Neural cell (in vitro differentiated cells): ENCODE results near the gene SMAD7. TPM values are rescaled to one million over a fixed set of nuclear protein-coding genes. Genes with fewer than 3 reads are reported as not detected.

ENCODE experiments used
- H2AFZ ChIP-seq: fragments of 200-600, 300-800 bp; sonication (generic), shearing (Covaris generic); 2 replicates; pipeline ENCODE4 v1.6.0; 2014; ENCODE audit warnings: low read depth, mild to moderate bottlenecking, antibody characterized with exemption, low read length, moderate library complexity
- H3F3A ChIP-seq: fragments of 200-600 bp; shearing (Covaris generic); 2 replicates; pipeline ENCODE4 v1.6.1; 2016; ENCODE audit warnings: mild to moderate bottlenecking, moderate library complexity, mixed read lengths, antibody characterized with exemption, low read length; ENCODE audit not compliant: insufficient read depth, poor library complexity, severe bottlenecking
- H3K27ac ChIP-seq: fragments of 200-600, 300-800 bp; sonication (generic), shearing (Covaris generic); 2 replicates; pipeline ENCODE4 v1.5.1; 2014; ENCODE audit warnings: mild to moderate bottlenecking, low read length, moderate library complexity
- H3K27me3 ChIP-seq: fragments of 300-800, 200-600 bp; sonication (generic), shearing (Covaris generic); 2 replicates; pipeline ENCODE4 v1.6.0; 2014; ENCODE audit warnings: mild to moderate bottlenecking, low read depth, low read length, moderate library complexity; ENCODE audit not compliant: insufficient read depth
- H3K36me3 ChIP-seq: fragments of 300-800, 200-600 bp; sonication (generic), shearing (Covaris generic); 2 replicates; pipeline ENCODE4 v1.5.1; 2014; ENCODE audit warnings: mild to moderate bottlenecking, antibody characterized with exemption, low read length, moderate library complexity; ENCODE audit not compliant: insufficient read depth
- H3K4me2 ChIP-seq: fragments of 300-800, 200-600 bp; sonication (generic), shearing (Covaris generic); 2 replicates; pipeline ENCODE4 v1.6.0; 2014; ENCODE audit warnings: mild to moderate bottlenecking, low read length
- H3K4me3 ChIP-seq: fragments of 300-800, 200-600 bp; sonication (generic), shearing (Covaris generic); 2 replicates; pipeline ENCODE4 v1.5.1; 2014; ENCODE audit warnings: mild to moderate bottlenecking, low read length, moderate library complexity
- H3K79me2 ChIP-seq: fragments of 200-600 bp; shearing (Covaris generic); replicated peaks from 2 replicates; pipeline ENCODE4 v1.6.0; 2014; ENCODE audit warnings: mild to moderate bottlenecking, low read length, moderate library complexity; ENCODE audit not compliant: insufficient read depth
- H3K9ac ChIP-seq: fragments of 300-800, 200-600 bp; sonication (generic), shearing (Covaris generic); 2 replicates; pipeline ENCODE4 v1.6.1; 2016; ENCODE audit warnings: mild to moderate bottlenecking, low read length, mixed read lengths
- H3K9me2 ChIP-seq: fragments of 200-600 bp; shearing (Covaris generic); 2 replicates; pipeline ENCODE4 v1.6.1; 2016; ENCODE audit warnings: mild to moderate bottlenecking, low read length, mixed read lengths; ENCODE audit not compliant: insufficient read depth
- H3K9me3 ChIP-seq: fragments of 200-600, 300-800 bp; sonication (generic), shearing (Covaris generic); 2 replicates; pipeline ENCODE4 v1.6.1; 2016; ENCODE audit warnings: mild to moderate bottlenecking, mixed run types, low read length, moderate library complexity, mixed read lengths
- H4K20me1 ChIP-seq: fragments of 200-600 bp; shearing (Covaris generic); 2 replicates; pipeline ENCODE4 v1.6.1; 2016; ENCODE audit warnings: mild to moderate bottlenecking, mixed run types; ENCODE audit not compliant: insufficient read depth
- EZH2 ChIP-seq: fragments of 200-600, 300-800 bp; shearing (Covaris generic), sonication (generic); IDR thresholded peaks from 2 replicates; pipeline ENCODE4 v1.6.1; 2014; ENCODE audit warnings: antibody characterized with exemption, low read length, borderline replicate concordance, mild to moderate bottlenecking; ENCODE audit not compliant: insufficient read depth, poor library complexity, severe bottlenecking
- MXI1 ChIP-seq: fragments of 450-650 bp; conservative IDR thresholded peaks from 2 replicates; pipeline ENCODE4 v1.6.1; 2014; ENCODE audit warnings: antibody characterized with exemption, mild to moderate bottlenecking; ENCODE audit not compliant: poor library complexity, severe bottlenecking
- POLR2AphosphoS5 ChIP-seq: IDR thresholded peaks from 2 replicates; pipeline ENCODE4 v1.6.1; 2012
- RAD21 ChIP-seq: fragments of 450-650 bp; conservative IDR thresholded peaks from 2 replicates; pipeline ENCODE4 v1.6.1; 2014; ENCODE audit warnings: antibody characterized with exemption, mild to moderate bottlenecking, moderate library complexity
- SMC3 ChIP-seq: fragments of 450-650 bp; conservative IDR thresholded peaks from 2 replicates; pipeline ENCODE4 v1.6.1; 2014; ENCODE audit warnings: antibody characterized with exemption, mild to moderate bottlenecking, moderate library complexity; ENCODE audit not compliant: poor library complexity
- polyA plus RNA-seq: library from polyadenylated mRNA; depleted of rRNA; stranded (reverse); fragments of >200 nt; gene quantifications from 2 replicates; pipeline ENCODE4 v1.2.3, GENCODE V29; 2014
- TF ChIP-seq, protein P1 (sequence below): IDR thresholded peaks from 2 replicates; pipeline ENCODE4 v1.6.1; 2012; ENCODE audit warnings: borderline replicate concordance

Gene SMAD7
- polyA plus RNA-seq, 1 donor from 2014 or later: 3.8 TPM

DNA sequence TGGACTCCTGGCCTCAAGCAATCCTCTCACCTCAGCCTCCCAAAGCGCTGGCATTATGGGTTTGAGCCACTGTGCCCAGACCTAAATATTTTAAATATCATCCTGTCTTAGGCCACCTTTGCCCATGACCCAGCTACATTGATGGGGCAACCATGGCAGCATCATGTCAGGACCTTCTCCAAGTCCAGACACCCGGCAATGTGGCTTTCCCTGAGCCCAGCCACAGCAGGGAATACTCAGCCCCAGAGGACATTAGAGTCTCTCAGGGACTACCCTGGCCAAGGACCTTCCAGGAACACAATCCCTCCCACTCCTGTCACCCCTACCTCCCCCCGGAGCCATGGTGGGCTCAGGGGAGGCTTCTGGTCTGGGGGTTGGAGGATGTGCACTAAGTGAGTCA, 72.8 kb downstream of the SMAD7 start:
- H3K79me2 ChIP-seq: no peaks in the 10 kb centered on the region
- H3K4me2 ChIP-seq: no peak overlapping the region
- no peaks in the 10 kb centered on the region for H3K36me3 ChIP-seq
- TF ChIP-seq SMC3: no peak
- no peak for TF ChIP-seq MXI1
- TF ChIP-seq RAD21: no peak
- no peak for TF ChIP-seq POLR2AphosphoS5
- TF ChIP-seq EZH2: no peak
- TF ChIP-seq, protein P1, sequence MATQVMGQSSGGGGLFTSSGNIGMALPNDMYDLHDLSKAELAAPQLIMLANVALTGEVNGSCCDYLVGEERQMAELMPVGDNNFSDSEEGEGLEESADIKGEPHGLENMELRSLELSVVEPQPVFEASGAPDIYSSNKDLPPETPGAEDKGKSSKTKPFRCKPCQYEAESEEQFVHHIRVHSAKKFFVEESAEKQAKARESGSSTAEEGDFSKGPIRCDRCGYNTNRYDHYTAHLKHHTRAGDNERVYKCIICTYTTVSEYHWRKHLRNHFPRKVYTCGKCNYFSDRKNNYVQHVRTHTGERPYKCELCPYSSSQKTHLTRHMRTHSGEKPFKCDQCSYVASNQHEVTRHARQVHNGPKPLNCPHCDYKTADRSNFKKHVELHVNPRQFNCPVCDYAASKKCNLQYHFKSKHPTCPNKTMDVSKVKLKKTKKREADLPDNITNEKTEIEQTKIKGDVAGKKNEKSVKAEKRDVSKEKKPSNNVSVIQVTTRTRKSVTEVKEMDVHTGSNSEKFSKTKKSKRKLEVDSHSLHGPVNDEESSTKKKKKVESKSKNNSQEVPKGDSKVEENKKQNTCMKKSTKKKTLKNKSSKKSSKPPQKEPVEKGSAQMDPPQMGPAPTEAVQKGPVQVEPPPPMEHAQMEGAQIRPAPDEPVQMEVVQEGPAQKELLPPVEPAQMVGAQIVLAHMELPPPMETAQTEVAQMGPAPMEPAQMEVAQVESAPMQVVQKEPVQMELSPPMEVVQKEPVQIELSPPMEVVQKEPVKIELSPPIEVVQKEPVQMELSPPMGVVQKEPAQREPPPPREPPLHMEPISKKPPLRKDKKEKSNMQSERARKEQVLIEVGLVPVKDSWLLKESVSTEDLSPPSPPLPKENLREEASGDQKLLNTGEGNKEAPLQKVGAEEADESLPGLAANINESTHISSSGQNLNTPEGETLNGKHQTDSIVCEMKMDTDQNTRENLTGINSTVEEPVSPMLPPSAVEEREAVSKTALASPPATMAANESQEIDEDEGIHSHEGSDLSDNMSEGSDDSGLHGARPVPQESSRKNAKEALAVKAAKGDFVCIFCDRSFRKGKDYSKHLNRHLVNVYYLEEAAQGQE: no peak
- H4K20me1 ChIP-seq: no peaks in the 10 kb centered on the region
- no peaks in the 10 kb centered on the region for H3F3A ChIP-seq
- no peak overlapping the region for H3K27ac ChIP-seq
- no peak overlapping the region for H3K4me3 ChIP-seq
- H3K27me3 ChIP-seq: no peaks in the 10 kb centered on the region
- no peaks in the 10 kb centered on the region for H3K9me2 ChIP-seq
- no peak overlapping the region for H2AFZ ChIP-seq
- H3K9me3 ChIP-seq: peaks cover 4% of the 10 kb centered on the region
- H3K9ac ChIP-seq: no peak overlapping the region

DNA sequence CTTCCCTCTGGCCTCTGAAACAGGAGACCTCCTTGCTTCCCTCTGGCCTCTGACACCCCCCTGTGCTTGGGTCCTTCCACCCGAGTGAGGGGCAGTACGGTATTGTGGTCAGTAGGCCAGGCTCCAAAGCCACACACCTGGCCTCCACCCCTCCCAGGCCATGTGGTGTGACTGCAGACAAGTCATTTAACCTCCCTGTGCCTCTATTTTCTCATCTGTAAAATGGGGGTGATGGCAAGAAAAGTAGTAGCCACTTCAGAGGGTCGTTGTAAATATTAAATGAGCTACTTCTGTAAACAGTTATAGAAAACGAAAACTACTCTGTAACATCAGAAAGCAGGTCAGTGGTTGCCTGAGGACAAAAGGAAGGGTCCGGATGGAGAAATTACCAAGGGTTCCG, 74.2 kb downstream of the SMAD7 start:
- Histone ChIP-seq H4K20me1 (no peaks in the 10 kb centered on the region), H3K9me2 (no peaks in the 10 kb centered on the region), H3K9ac (no peak overlapping the region), H3K79me2 (no peaks in the 10 kb centered on the region), H3K27me3 (no peaks in the 10 kb centered on the region), H3K4me3 (no peak overlapping the region), H2AFZ (no peak overlapping the region), H3F3A (no peaks in the 10 kb centered on the region), H3K36me3 (no peaks in the 10 kb centered on the region), H3K27ac (no peak overlapping the region), H3K9me3 (peaks cover 4% of the 10 kb centered on the region), H3K4me2 (no peak overlapping the region)
- TF ChIP-seq, protein P1: no peak
- TF ChIP-seq MXI1: no peak
